DOHH2 (cell line): ENCODE measurements around the gene PCBP3.

Source experiments
- H3F3A ChIP-seq: fragments of 200-600 bp; sonication (generic), shearing (Covaris generic); 2 replicates; pipeline ENCODE4 v1.6.0; 2016; ENCODE audit warnings: antibody characterized with exemption, mild to moderate bottlenecking; ENCODE audit not compliant: control insufficient read depth, insufficient read depth
- H3K27ac ChIP-seq: fragments of 200-600 bp; sonication (generic); 2 replicates; pipeline ENCODE4 v1.5.1; 2014; ENCODE audit warnings: low read depth, mild to moderate bottlenecking, low read length, moderate library complexity
- H3K27me3 ChIP-seq: fragments of 200-600 bp; sonication (generic); 2 replicates; pipeline ENCODE4 v1.6.1; 2014; ENCODE audit warnings: mild to moderate bottlenecking, low read length, mixed read lengths; ENCODE audit not compliant: control insufficient read depth
- H3K36me3 ChIP-seq: fragments of 200-600 bp; sonication (generic); 2 replicates; pipeline ENCODE4 v1.6.1; 2014; ENCODE audit warnings: mild to moderate bottlenecking, low read length, moderate library complexity, mixed read lengths; ENCODE audit not compliant: control insufficient read depth
- H3K4me1 ChIP-seq: fragments of 200-600 bp; sonication (generic); 2 replicates; pipeline ENCODE4 v1.6.1; 2014; ENCODE audit warnings: mild to moderate bottlenecking, low read length, mixed read lengths; ENCODE audit not compliant: control insufficient read depth
- H3K4me2 ChIP-seq: fragments of 200-600 bp; sonication (generic); 2 replicates; pipeline ENCODE4 v1.6.0; 2014; ENCODE audit warnings: mild to moderate bottlenecking, low read length, moderate library complexity
- H3K4me3 ChIP-seq: fragments of 200-600 bp; sonication (generic); 2 replicates; pipeline ENCODE4 v1.5.1; 2014; ENCODE audit warnings: mild to moderate bottlenecking, low read length, mixed read lengths
- H3K79me2 ChIP-seq: fragments of 200-600 bp; sonication (generic); 2 replicates; pipeline ENCODE4 v1.6.1; 2014; ENCODE audit warnings: mild to moderate bottlenecking, low read length, mixed read lengths; ENCODE audit not compliant: control insufficient read depth
- H3K9me2 ChIP-seq: fragments of 200-600 bp; sonication (generic); replicated peaks from 2 replicates; pipeline ENCODE4 v1.6.1; 2014; ENCODE audit warnings: mild to moderate bottlenecking, low read length, mixed read lengths; ENCODE audit not compliant: control insufficient read depth
- H3K9me3 ChIP-seq: fragments of 200-600 bp; sonication (generic); 2 replicates; pipeline ENCODE4 v1.6.1; 2014; ENCODE audit warnings: antibody characterized with exemption, low read length, mixed read lengths; ENCODE audit not compliant: control insufficient read depth, insufficient read depth
- H4K20me1 ChIP-seq: fragments of 200-600 bp; sonication (generic); 2 replicates; pipeline ENCODE4 v1.6.0; 2014; ENCODE audit warnings: low read depth, mild to moderate bottlenecking, antibody characterized with exemption, low read length, moderate library complexity; ENCODE audit not compliant: control insufficient read depth, insufficient read depth
- EZH2phosphoT487 ChIP-seq: fragments of 200-600 bp; sonication (generic); IDR thresholded peaks from 2 replicates; pipeline ENCODE4 v1.6.1; 2017; ENCODE audit warnings: borderline replicate concordance, mild to moderate bottlenecking, antibody characterized with exemption, low read length, moderate library complexity, mixed read lengths
- TF ChIP-seq, protein P1 (sequence below): fragments of 200-600 bp; sonication (generic); IDR thresholded peaks from one replicate; pipeline ENCODE4 v1.5.1; 2014; ENCODE audit warnings: antibody characterized with exemption, mild to moderate bottlenecking, low read depth, low read length; ENCODE audit not compliant: poor library complexity, severe bottlenecking

The PCBP3 gene

DNA sequence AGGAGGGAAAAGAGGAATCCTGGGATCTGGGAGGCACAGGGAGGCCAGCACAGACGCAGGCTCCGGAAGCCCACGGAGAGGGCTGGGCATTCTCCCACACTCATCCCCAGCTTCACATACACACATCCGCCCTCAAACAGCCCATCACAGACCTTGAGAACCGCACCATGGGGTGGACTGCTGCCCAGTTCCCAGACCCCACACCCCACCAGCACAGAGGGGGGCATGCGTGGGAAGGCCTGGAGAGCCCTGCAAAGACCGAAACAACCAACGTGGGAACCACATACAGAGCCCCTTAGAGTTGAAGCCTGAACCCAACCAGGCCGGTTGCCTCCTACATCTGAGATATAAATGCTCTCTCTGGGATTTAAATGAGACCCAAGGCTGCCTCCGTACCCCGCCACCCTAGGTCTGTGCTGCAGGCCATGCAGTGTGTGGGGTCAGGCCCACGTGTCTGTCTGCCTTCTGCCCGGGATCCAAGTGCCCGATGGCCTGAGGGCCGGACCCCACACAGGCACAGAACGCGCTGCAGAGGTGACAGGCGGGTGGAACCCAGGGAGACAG, 211.8 kb downstream of the PCBP3 start:
- Histone ChIP-seq H3K9me3 (no peaks in the 10 kb centered on the region), H3F3A (no peaks in the 10 kb centered on the region), H3K27me3 (no peaks in the 10 kb centered on the region), H3K36me3 (no peaks in the 10 kb centered on the region), H3K9me2 (no peaks in the 10 kb centered on the region), H3K4me2 (no peak overlapping the region), H3K79me2 (no peaks in the 10 kb centered on the region), H3K4me1 (no peaks in the 10 kb centered on the region), H3K4me3 (no peak overlapping the region), H3K27ac (no peak overlapping the region), H4K20me1 (no peaks in the 10 kb centered on the region)
- TF ChIP-seq, protein P1, sequence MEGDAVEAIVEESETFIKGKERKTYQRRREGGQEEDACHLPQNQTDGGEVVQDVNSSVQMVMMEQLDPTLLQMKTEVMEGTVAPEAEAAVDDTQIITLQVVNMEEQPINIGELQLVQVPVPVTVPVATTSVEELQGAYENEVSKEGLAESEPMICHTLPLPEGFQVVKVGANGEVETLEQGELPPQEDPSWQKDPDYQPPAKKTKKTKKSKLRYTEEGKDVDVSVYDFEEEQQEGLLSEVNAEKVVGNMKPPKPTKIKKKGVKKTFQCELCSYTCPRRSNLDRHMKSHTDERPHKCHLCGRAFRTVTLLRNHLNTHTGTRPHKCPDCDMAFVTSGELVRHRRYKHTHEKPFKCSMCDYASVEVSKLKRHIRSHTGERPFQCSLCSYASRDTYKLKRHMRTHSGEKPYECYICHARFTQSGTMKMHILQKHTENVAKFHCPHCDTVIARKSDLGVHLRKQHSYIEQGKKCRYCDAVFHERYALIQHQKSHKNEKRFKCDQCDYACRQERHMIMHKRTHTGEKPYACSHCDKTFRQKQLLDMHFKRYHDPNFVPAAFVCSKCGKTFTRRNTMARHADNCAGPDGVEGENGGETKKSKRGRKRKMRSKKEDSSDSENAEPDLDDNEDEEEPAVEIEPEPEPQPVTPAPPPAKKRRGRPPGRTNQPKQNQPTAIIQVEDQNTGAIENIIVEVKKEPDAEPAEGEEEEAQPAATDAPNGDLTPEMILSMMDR = no peak
- no peak for TF ChIP-seq EZH2phosphoT487

DNA sequence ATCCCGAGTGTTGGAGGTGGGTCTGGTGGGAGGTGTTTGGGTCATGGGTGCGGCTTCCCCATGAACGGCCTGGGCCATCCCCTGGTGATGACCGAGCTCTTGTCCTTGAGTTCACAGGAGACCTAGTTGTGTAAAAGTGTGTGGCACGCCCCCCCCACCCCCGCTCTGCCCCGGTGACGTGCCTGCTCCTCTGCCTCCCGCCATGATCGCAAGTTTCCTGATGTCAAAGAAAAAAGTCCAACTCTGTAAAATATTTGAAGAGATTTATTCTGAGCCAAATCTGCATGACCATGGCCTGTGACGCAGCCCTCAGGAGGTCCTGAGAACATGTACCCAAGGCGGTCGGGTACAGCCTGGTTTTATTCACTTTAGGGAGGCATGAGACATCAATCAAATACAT, 212.9 kb downstream of the PCBP3 start:
- Histone ChIP-seq H3K9me2 (no peaks in the 10 kb centered on the region), H3K27ac (no peak overlapping the region), H3K79me2 (no peaks in the 10 kb centered on the region), H3K9me3 (no peaks in the 10 kb centered on the region), H3K27me3 (no peaks in the 10 kb centered on the region), H3K4me1 (no peaks in the 10 kb centered on the region), H3K36me3 (no peaks in the 10 kb centered on the region), H3K4me3 (no peak overlapping the region), H3F3A (no peaks in the 10 kb centered on the region), H4K20me1 (no peaks in the 10 kb centered on the region), H3K4me2 (no peak overlapping the region)
- TF ChIP-seq, protein P1 = no peak
- no peak for TF ChIP-seq EZH2phosphoT487

DNA sequence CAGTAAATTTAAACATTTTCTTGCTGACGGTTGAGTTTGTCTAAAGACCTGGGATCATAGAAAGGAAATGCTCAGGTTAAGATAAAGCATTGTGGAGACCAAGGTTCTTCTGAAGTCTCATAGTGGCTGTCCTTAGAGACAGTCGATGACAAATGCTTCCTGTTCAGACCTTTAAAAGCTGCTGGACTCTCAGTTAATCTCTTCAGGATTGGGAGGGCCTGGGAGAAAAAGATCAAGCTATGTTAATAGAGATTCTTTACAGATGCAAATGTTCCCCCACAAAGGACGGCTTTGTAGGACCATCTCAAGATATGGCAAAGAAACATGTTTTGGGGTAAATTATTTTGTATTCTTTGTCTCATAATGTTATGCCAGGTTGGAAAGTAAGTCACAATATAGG, 213.4 kb downstream of the PCBP3 start:
- Histone ChIP-seq H3F3A (no peaks in the 10 kb centered on the region), H4K20me1 (no peaks in the 10 kb centered on the region), H3K4me3 (no peak overlapping the region), H3K79me2 (no peaks in the 10 kb centered on the region), H3K4me2 (no peak overlapping the region), H3K4me1 (no peaks in the 10 kb centered on the region), H3K36me3 (no peaks in the 10 kb centered on the region), H3K9me3 (no peaks in the 10 kb centered on the region), H3K27ac (no peak overlapping the region), H3K9me2 (no peaks in the 10 kb centered on the region), H3K27me3 (no peaks in the 10 kb centered on the region)
- TF ChIP-seq, protein P1 = no peak
- TF ChIP-seq EZH2phosphoT487 = no peak

DNA sequence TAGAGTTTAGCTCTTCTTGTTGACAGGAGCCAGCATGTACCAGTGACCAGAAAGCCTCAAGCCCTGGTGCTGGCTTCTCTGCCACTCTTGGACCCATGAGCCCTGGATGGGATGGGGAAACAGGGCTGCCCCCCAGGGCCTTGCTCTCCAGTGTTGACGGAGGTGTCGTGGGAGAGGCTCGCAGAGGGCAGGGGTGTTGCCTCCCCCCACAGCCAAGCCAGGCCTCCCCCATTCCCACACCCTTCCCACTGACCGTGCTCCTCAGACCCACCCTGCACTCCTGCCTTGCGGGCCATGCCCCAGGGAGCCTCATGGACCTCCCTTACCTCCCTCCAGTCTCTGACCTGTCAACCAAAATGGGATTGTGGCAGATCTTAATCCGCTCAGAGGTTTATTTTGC, 214.2 kb downstream of the PCBP3 start:
- Histone ChIP-seq H3K79me2 (no peaks in the 10 kb centered on the region), H3K4me1 (no peaks in the 10 kb centered on the region), H3F3A (no peaks in the 10 kb centered on the region), H3K4me2 (no peak overlapping the region), H3K4me3 (no peak overlapping the region), H3K27me3 (no peaks in the 10 kb centered on the region), H4K20me1 (no peaks in the 10 kb centered on the region), H3K9me2 (no peaks in the 10 kb centered on the region), H3K36me3 (no peaks in the 10 kb centered on the region), H3K9me3 (no peaks in the 10 kb centered on the region), H3K27ac (no peak overlapping the region)
- TF ChIP-seq EZH2phosphoT487 = no peak
- TF ChIP-seq, protein P1 = no peak
